Measurements from ENCODE around the gene PSMD12. TPM values are rescaled to one million over a fixed set of nuclear protein-coding genes. Genes with fewer than 3 reads are reported as not detected.

The PSMD12 gene
- total RNA-seq, 1 experiment from 2014 or later, result 192 TPM

DNA sequence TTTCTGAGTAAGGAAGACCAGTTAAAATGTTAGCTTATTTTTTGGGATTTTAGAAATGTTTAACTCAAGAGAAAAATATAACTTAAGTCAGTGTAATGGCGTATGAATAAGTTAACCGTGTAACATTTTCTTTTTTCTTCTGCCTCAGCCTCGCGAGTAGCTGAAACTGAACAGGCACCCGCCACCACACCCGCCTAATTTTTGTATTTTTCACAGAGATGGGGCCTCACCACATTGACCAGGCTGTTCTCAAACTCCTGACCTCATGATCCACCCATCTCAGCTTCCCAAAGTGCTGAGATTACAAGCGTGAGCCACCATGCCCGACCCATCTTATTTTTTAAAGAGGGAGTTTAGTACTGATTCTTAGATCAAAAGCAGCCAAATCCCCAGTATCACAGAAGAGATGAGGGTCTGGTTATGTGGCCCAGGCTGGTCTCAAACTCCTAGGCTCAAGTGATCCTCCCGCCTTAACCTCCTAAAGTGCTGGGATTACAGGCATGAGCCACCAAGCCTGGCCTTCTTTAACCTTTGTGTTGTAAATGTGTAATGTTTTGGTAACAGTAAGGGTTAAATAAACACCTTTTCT lies 27.5 kb upstream of the PSMD12 start:
- Histone ChIP-seq H3K27ac (ENCODE audit: low read depth, low read length, poor library complexity, severe bottlenecking) (no peak overlapping the region), H3K36me3 (ENCODE audit: insufficient read depth, low read length, poor library complexity, severe bottlenecking) (no peaks in the 10 kb centered on the region), H3K4me1 (ENCODE audit: insufficient read depth, low read length, poor library complexity, severe bottlenecking) (peaks cover 8% of the 10 kb centered on the region), H3K9me3 (ENCODE audit: low read depth, low read length, poor library complexity, severe bottlenecking) (no peaks in the 10 kb centered on the region), H3K27me3 (replicated peaks; ENCODE audit: insufficient read depth, low read depth, low read length, poor library complexity) (no peaks in the 10 kb centered on the region), H3K4me3 (ENCODE audit: low read depth, low read length, poor library complexity, severe bottlenecking) (no peak overlapping the region)
- no peak for DNase-seq (ENCODE audit: low spot score)
- intact Hi-C loops (cut with micrococcal nuclease; ENCODE audit: unreplicated experiment), result no loop called here
- POLR2A ChIA-PET (ENCODE audit: low non-redundant PET), result no interaction called here
- CTCF ChIA-PET, result no interaction called here
- TF ChIP-seq CTCF (conservative IDR thresholded peaks at IDR 0.05; ENCODE audit: low read depth, low read length) (no peak), EZH2 (IDR thresholded peaks at IDR 0.05; ENCODE audit: borderline replicate concordance, low read depth, low read length, poor library complexity, severe bottlenecking) (no peak)
- no TSS peak for BruUV-seq (replicated peaks)

DNA sequence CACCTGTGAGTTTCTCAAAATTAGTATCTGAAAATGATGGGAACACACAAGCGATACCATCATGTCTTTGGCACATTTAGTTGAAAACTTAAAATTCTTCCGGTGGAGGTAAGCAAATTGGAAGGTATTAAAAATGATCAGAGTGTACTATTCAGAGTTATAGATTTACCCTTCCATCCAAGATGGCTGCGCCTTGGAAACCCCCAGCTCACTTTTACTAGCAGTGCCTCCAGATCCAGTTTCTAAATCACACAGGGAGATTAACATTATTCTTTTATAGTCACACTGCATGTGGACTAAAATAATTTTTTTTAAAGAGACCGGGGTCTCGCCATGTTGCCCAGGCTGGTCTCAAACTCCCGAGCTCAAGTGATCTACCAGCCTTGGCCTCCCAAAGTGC lies 25.7 kb upstream of the PSMD12 start:
- no peak overlapping the region for H3K4me3 ChIP-seq (ENCODE audit: low read depth, low read length, poor library complexity, severe bottlenecking)
- no peaks in the 10 kb centered on the region for H3K36me3 ChIP-seq (ENCODE audit: insufficient read depth, low read length, poor library complexity, severe bottlenecking)
- intact Hi-C loops (cut with micrococcal nuclease; ENCODE audit: unreplicated experiment), result no loop called here
- H3K27me3 ChIP-seq (replicated peaks; ENCODE audit: insufficient read depth, low read depth, low read length, poor library complexity), result no peaks in the 10 kb centered on the region
- no peak for DNase-seq (ENCODE audit: low spot score)
- peaks cover 12% of the 10 kb centered on the region for H3K4me1 ChIP-seq (ENCODE audit: insufficient read depth, low read length, poor library complexity, severe bottlenecking)
- TF ChIP-seq CTCF (conservative IDR thresholded peaks at IDR 0.05; ENCODE audit: low read depth, low read length) (no peak), EZH2 (IDR thresholded peaks at IDR 0.05; ENCODE audit: borderline replicate concordance, low read depth, low read length, poor library complexity, severe bottlenecking) (no peak)
- H3K9me3 ChIP-seq (ENCODE audit: low read depth, low read length, poor library complexity, severe bottlenecking), result no peaks in the 10 kb centered on the region
- no TSS peak for BruUV-seq (replicated peaks)
- no peak overlapping the region for H3K27ac ChIP-seq (ENCODE audit: low read depth, low read length, poor library complexity, severe bottlenecking)
- ChIA-PET CTCF (no interaction called here), POLR2A (ENCODE audit: low non-redundant PET) (no interaction called here)

DNA sequence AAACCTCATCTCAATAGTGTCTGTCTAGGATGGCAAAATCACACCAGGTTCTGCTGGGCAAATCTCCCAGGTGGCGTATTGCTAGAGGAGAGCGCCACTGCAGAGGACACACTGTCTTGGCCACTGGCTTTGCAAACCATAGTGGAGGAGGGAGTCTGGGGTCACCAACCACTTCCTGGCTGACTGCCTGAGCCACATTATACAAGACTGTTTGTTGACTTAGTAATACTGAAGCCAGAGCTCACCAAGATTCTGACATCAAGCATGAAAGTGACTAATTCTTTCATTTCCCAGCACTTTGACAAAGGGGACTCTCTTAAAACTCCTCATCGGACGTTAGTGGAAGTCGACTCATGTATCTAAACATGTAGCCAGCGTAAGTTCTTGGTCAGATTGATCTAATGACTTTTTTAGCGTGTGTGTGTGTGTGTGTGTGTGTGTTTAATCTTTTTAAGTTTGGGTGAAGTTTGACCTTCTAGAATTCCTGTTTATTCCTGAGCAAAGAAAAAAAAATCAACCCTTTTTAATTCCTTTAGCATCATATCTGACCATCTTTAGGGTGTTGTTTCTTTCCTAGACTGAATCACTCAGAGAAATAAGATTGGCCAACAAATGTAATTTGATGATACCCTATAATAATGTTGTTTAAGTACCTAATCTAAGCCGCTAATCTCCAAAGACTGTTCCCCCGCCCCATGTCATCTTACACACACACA lies 24.4 kb upstream of the PSMD12 start:
- intact Hi-C loops (cut with micrococcal nuclease; ENCODE audit: unreplicated experiment), result no loop called here
- ChIA-PET POLR2A (ENCODE audit: low non-redundant PET) (no interaction called here), CTCF (no interaction called here)
- peak; percentile 38 for DNase-seq (ENCODE audit: low spot score)
- H3K9me3 ChIP-seq (ENCODE audit: low read depth, low read length, poor library complexity, severe bottlenecking), result no peaks in the 10 kb centered on the region
- H3K4me1 ChIP-seq (ENCODE audit: insufficient read depth, low read length, poor library complexity, severe bottlenecking), result peaks cover 12% of the 10 kb centered on the region
- no peaks in the 10 kb centered on the region for H3K36me3 ChIP-seq (ENCODE audit: insufficient read depth, low read length, poor library complexity, severe bottlenecking)
- no peaks in the 10 kb centered on the region for H3K27me3 ChIP-seq (replicated peaks; ENCODE audit: insufficient read depth, low read depth, low read length, poor library complexity)
- H3K27ac ChIP-seq (ENCODE audit: low read depth, low read length, poor library complexity, severe bottlenecking), result no peak overlapping the region
- no TSS peak for BruUV-seq (replicated peaks)
- H3K4me3 ChIP-seq (ENCODE audit: low read depth, low read length, poor library complexity, severe bottlenecking), result no peak overlapping the region
- TF ChIP-seq EZH2 (IDR thresholded peaks at IDR 0.05; ENCODE audit: borderline replicate concordance, low read depth, low read length, poor library complexity, severe bottlenecking), result no peak
- TF ChIP-seq CTCF (conservative IDR thresholded peaks at IDR 0.05; ENCODE audit: low read depth, low read length), result no peak

Measured in A673 (cell line).